HG03439 (cell line): ENCODE results near the gene SOAT2.
"Not testable (repeated sequence)": the region's sequence is repeated elsewhere in the genome, so short reads cannot be mapped to it uniquely, and the experiment has no call there.

ENCODE experiments used
- ATAC-seq: cut with Tn5 transposase; IDR thresholded peaks from one replicate; pipeline ENCODE4 v1.9.1; 2021; ENCODE audit warnings: mild to moderate bottlenecking, moderate library complexity; ENCODE audit not compliant: unreplicated experiment

Gene SOAT2

GRCh38 chr12:53101931-53102781 is 1.1 kb upstream of the SOAT2 start:
- ATAC-seq, result no peak

GRCh38 chr12:53103860-53104305 is 597 bp downstream of the SOAT2 start:
- no peak for ATAC-seq

GRCh38 chr12:53105256-53105655 is 2.0 kb downstream of the SOAT2 start:
- no peak for ATAC-seq

GRCh38 chr12:53105712-53106439 is 2.6 kb downstream of the SOAT2 start:
- ATAC-seq, result no peak

GRCh38 chr12:53107122-53107521 is 3.8 kb downstream of the SOAT2 start:
- ATAC-seq, result no peak

DNA sequence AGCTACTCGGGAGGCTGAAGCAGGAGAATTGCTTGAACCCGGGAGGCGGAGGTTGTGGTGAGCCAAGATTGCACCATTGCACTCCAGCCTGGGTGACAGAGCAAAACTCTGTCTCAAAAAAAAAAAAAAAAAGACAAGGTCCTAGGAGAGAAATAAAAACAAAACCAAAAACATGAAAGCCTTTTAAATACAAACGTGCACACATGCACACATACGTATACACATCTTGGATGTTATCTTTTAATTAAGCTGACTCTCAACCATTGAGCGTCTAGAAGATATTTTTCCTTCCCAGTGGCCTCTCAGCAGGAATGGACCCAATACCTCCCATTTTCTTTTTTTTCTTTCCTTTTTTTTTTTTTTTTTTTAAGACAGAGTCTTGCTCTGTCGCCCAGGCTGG is 9.1 kb downstream of the SOAT2 start:
- ATAC-seq, result not testable (repeated sequence)

- no peak for ATAC-seq
These were observed 9.9 kb downstream of the SOAT2 start for GRCh38 chr12:53113136-53113705.

DNA sequence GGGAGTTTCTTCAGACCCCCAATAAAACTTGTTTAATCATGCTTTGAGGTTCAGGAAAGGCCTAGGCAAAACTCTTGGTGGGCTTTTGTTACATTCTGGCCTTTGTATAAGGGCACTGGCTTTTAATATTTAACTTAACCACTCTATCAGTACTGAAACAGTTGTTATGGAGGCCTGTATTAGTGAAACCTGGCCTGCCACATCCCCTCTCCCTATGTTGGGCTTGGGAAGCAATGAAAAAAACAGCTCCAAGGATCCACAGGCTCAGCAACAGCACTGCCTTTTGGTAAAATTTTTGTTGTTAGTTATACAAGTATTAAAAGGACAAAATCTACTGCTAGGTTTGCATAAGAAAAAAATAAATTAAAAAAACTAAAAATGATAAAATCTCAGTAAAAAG is 10.7 kb downstream of the SOAT2 start:
- no peak for ATAC-seq

GRCh38 chr12:53115112-53115890 is 12.0 kb downstream of the SOAT2 start:
- ATAC-seq, result no peak

DNA sequence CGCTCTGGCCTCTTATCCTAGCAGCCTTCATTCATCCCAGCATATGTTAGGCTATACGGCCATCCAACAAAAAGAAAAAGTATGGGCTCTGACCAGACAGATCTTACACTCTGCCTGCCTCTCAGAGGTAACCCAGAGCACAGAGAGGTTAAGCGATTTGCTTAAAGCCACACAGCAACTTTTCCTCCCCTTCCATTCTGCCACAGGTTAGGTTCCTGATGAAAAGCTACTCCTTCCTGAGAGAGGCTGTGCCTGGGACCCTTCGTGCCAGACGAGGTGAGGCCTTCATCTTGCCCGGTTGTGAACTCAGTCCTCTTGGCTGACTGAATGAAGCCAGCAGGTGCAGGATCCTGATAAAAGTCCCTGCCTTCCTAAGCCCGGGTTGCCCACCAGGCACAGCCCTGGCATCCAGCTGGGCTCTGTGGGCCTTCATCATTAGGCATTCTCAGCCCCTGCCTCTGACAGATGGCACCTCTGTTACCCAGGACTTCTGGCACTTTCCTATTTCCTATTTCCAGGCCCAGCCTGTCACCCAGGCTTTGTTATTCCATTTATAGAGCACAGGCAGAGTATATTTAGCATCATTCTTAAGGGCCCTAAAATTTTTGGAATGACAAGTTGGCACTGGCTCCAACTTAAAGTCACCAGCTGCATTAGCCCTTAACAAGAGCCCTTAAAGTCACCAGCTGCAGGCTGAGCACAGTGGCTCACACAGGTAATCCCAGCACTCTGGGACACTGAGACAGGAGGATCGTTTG is 12.8 kb downstream of the SOAT2 start:
- no peak for ATAC-seq

GRCh38 chr12:53118751-53119300 is 15.5 kb downstream of the SOAT2 start:
- ATAC-seq, result no peak

DNA sequence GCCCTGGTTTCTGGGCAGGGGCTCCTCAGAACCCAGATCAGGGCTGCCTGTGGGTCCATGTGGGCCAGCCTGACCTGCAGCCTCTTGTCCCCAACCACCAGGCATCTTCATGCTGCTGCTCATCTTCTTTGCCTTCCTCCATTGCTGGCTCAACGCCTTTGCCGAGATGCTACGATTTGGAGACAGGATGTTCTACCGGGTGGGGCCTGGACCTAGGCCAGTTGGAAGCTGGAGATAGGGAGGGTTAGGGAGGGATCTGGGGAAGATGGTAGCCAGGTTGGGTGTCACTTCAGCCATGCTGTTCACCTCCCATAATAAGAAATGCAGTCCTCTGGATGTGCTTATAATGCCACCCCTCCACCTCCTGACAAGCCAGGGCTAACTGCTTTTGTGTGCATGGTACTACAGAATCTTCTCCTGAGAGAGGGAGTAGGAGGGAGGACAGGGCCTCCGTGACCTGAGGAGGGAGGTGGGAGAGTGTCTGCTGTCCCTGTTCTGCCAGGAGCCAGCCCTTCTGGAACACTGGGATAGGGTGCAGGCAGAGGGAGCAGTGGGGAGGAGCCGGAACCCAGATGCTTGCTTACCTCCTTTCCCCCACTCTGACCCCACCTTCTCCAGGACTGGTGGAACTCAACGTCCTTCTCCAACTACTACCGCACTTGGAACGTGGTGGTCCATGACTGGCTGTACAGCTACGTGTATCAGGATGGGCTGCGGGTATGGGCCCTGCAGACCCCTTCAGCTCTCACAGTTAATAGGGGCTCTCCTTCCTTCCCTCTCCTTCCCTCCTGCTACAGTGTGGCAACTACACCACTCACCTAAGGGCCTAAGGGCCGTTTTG is 17.6 kb downstream of the SOAT2 start:
- no peak for ATAC-seq

DNA sequence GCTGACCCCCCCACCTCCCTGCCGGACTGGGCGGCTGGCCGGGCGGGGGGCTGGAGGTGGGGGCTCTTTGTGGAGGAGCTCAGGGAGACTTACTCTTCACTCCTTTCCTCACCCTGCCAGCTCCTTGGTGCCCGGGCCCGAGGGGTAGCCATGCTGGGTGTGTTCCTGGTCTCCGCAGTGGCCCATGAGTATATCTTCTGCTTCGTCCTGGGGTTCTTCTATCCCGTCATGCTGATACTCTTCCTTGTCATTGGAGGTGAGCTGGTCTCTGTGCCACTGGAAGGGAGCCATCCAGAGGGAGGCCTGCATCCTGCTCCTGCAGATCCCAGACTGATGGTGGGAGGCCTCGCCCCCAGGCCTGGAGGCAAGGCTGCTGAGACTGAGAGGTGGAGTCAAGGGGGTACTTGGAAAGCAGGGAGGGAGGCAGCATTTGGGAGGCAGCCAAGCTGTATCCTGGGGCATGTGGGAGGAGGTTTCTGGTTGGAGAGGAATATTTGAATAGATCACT is 19.7 kb downstream of the SOAT2 start:
- no peak for ATAC-seq

GRCh38 chr12:53123578-53124351 is 20.5 kb downstream of the SOAT2 start:
- no peak for ATAC-seq

DNA sequence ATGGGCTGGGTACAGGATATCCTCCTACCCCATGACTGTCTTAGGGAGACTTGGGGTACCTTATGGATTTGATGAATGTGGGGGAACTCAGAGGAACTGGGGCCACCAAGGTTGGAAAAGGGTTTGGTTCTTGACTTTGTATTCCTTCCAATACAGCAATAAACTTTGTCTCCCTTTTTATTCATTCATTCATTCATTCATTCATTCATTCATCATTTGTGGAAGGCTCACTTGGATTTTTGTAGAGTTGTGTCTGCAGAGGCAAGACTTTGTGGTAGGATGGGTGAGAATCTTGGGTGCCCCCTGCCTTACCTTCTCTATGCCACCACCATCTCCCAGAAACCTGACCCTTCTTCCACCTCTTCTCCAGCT is 21.1 kb downstream of the SOAT2 start:
- ATAC-seq, result no peak

GRCh38 chr12:53127169-53127568 is 23.9 kb downstream of the SOAT2 start:
- ATAC-seq, result no peak

- no peak for ATAC-seq
These were observed 25.7 kb downstream of the SOAT2 start for GRCh38 chr12:53128780-53129569.
